Astrocyte (in vitro differentiated cells and primary cell): ENCODE measurements around the gene KCNQ5.

Experiments used
- EZH2 ChIP-seq: IDR thresholded peaks from 2 replicates; pipeline ENCODE4 v1.6.1; 2012; ENCODE audit warnings: mild to moderate bottlenecking, low read length, inconsistent platforms; ENCODE audit not compliant: insufficient read depth
- TF ChIP-seq, protein P1 (sequence below): IDR thresholded peaks from 2 replicates; pipeline ENCODE4 v1.5.1; 2011; ENCODE audit warnings: low read depth, mild to moderate bottlenecking, inconsistent platforms, low read length, moderate library complexity; ENCODE audit not compliant: insufficient read depth

DNA sequence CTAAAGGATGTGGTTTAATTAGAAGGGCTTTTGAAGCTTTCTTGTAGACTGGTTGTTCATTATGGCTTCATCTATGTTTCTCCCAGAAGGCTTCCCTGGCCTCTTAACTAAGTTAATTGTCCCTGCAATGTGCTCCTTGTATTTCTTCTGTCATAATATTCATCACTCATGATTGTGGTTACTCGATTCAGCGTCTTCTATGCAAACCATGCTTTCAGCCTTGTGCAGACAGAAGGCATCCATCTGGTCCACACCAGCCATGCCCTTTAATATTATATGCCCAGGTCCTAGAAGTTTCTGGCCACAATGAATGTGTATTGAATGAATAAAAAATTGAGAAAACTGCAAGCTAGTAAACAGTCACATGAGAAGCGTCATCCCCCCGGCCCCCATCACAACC, 440.3 kb downstream of the KCNQ5 start:
- no peak for TF ChIP-seq EZH2
- TF ChIP-seq, protein P1, sequence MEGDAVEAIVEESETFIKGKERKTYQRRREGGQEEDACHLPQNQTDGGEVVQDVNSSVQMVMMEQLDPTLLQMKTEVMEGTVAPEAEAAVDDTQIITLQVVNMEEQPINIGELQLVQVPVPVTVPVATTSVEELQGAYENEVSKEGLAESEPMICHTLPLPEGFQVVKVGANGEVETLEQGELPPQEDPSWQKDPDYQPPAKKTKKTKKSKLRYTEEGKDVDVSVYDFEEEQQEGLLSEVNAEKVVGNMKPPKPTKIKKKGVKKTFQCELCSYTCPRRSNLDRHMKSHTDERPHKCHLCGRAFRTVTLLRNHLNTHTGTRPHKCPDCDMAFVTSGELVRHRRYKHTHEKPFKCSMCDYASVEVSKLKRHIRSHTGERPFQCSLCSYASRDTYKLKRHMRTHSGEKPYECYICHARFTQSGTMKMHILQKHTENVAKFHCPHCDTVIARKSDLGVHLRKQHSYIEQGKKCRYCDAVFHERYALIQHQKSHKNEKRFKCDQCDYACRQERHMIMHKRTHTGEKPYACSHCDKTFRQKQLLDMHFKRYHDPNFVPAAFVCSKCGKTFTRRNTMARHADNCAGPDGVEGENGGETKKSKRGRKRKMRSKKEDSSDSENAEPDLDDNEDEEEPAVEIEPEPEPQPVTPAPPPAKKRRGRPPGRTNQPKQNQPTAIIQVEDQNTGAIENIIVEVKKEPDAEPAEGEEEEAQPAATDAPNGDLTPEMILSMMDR: no peak
